LNCAP (cell line): ENCODE results near the gene KAT6B.

Experiments used
- TF ChIP-seq, protein P1 (sequence below): fragments of 450-650 bp; IDR thresholded peaks from 2 replicates; pipeline ENCODE4 v1.5.1; 2017; ENCODE audit warnings: mild to moderate bottlenecking

The KAT6B gene

DNA sequence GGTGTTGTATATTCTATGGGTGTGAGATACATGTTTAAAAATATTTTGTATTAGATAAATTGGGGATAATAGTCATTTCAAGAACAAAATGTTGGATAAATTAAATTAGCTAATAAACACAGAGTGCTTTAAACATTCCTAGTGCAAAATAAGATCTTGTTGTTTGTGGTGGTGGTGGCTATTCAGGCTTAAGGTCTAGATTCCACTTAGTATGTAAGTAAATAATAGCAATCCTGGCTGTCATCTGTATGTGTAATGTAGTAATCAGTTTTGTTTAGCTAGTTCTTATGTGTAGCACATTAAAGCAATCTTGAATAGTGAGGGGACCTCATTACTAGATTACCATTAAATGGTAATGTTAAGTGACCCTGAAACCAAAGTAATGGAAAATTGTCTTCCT lies 48.7 kb downstream of the KAT6B start:
- TF ChIP-seq, protein P1, sequence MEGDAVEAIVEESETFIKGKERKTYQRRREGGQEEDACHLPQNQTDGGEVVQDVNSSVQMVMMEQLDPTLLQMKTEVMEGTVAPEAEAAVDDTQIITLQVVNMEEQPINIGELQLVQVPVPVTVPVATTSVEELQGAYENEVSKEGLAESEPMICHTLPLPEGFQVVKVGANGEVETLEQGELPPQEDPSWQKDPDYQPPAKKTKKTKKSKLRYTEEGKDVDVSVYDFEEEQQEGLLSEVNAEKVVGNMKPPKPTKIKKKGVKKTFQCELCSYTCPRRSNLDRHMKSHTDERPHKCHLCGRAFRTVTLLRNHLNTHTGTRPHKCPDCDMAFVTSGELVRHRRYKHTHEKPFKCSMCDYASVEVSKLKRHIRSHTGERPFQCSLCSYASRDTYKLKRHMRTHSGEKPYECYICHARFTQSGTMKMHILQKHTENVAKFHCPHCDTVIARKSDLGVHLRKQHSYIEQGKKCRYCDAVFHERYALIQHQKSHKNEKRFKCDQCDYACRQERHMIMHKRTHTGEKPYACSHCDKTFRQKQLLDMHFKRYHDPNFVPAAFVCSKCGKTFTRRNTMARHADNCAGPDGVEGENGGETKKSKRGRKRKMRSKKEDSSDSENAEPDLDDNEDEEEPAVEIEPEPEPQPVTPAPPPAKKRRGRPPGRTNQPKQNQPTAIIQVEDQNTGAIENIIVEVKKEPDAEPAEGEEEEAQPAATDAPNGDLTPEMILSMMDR = no peak

DNA sequence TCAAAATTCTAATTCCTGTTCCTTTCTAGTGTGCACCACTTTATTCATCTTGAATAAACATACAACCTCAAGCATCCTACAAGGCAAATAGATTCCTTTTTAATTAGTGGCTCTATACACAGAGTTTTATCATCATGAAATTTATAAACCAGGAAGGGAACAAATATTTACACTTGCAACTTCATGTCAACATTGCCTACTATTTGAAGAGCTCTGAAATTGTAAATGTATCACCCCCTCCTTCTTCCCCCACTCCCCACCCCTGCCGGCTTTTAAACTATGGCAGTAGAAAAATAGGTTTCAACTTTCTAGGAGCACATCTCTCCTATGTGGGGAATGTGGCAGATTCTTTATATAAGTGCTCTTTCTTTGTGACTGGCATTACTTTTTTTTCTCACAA lies 49.6 kb downstream of the KAT6B start:
- TF ChIP-seq, protein P1 = no peak

DNA sequence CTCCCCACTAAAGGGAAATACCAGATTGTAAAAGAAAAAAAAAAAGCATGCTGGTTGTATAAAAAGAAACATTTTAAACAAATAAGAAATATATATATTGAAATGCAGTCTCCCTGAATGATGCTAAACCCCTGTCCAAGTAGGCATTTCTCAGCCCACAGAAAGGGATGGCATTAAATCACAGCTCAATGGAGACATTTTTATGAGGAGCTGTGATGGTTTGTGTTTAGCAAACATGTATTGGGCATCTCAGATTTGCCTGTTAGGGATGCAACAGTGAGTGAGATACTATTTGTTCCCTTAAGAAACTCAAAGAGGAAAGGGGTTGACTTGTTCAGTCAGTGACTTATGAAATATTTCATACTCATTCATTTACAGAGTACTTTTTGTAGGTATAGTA lies 51.5 kb downstream of the KAT6B start:
- TF ChIP-seq, protein P1 = no peak

DNA sequence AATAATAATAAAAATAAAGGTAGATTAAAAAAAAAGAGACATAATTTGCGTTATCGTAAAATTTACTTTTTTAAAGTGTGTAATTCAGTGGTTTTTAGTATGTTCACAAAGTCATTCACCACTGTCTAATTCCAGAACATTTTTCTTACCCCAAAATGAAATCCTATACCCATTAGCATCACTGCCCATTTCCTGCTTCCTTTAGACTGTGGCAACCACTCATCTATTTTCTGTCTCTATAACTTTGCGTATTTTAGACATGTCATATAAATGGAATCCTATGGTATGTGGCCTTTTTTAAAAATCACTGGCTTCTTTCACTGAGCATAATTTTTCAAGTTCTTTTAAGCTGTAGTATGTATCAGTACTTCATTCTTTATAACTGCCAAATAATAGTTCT lies 53.6 kb downstream of the KAT6B start:
- TF ChIP-seq, protein P1 = no peak

DNA sequence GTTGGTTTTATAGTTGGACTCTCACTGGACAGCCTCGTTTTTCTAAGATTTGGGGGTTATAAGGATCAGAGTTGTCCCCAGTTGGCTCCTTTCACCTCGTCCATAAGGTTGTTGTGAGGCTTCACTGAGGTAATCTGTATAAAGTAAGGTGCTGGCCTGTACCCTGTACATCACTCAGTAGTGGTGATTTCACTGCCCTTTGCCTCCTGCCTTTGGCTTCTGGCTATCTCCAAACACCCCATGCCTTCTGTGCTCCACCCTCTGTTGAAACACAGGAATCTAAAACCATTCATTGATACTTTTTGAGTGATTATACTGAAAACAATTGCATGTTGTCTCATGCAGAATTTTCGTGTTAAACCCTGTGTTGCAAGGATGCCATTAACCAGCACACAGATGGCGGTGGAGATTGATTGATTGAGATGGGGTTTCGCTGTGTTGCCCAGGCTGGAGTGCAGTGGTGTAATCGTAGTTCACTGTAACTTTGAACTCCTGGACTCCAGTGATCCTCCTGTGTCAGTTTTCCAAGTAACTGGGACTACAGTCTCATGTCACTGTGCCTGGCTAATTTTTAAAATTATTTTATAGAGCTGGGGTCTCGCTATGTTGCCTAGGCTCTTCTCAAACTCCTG lies 55.0 kb downstream of the KAT6B start:
- TF ChIP-seq, protein P1 = no peak

DNA sequence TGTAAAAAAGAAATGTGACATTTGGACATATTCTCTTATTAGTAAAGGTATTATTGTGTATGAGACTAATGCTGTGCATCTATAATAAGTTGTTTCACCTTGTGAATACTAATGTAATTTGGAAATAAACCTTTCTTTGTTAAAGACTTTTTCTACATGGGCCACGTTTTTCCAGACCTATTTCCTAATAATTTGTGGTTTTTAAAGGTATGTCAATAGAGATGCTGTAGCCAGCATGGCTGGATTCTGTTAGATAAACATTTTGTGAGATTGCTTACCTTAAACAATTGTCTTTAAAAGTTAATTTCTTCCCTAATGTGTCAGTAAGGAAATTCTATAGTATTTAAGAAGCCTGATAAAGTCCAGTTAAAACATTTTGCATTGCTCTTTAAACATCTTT lies 56.0 kb downstream of the KAT6B start:
- TF ChIP-seq, protein P1 = no peak

DNA sequence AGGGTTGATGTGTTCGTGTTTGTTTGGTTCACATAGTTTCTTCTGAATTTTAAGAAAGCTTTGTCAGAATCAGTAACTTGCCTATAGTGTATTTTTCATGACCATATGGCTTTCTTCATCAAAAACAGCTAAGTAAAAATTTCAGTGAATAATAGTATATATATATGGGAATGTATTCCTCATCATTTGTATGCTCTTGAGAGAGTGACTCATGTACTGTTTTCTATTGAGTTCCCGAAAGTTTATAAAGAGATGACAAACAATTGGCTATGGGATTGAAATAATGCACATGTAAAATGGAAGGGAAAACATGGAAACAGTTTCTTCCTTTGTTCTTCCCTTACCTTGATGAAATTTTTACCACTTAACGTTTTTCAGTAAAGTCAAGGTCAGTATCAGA lies 56.4 kb downstream of the KAT6B start:
- TF ChIP-seq, protein P1 = no peak

DNA sequence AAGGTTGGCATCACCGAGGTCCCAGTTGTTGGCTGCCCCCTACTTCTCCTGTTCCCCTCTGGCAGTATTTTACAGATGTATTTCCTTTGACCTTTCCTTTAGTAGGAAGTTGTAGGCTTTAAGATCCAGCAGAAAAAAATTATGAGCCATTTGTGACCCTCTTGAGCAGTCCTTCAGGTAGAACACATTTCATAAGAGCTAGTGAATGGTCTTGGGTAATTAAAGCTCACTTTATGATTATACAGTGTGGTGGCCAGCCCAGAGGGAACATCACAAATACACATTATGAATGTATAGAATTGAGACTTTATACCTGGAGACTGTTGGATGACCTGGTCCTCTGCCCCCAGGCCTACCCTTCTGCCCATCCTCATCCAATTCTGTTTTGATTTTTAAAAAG lies 57.0 kb downstream of the KAT6B start:
- TF ChIP-seq, protein P1 = no peak
